GM06990 (cell line): ENCODE results near the gene ADARB2.

Source experiments
- DNase-seq: peaks from one replicate; pipeline ENCODE4 v3.0.0-alpha.2; 2011; ENCODE audit not compliant: insufficient read length; ENCODE audit errors: extremely low read depth
- H3K27me3 ChIP-seq: replicated peaks from 2 replicates; pipeline ENCODE4 v1.6.0; 2011; ENCODE audit warnings: low read length; ENCODE audit not compliant: control insufficient read depth, insufficient read depth
- H3K36me3 ChIP-seq: 2 replicates; pipeline ENCODE4 v1.5.1; 2011; ENCODE audit warnings: low read length; ENCODE audit not compliant: control insufficient read depth, insufficient read depth
- H3K4me3 ChIP-seq: replicated peaks from 2 replicates; pipeline ENCODE4 v1.5.1; 2011; ENCODE audit warnings: low read depth, mild to moderate bottlenecking, control low read depth, low read length
- CTCF ChIP-seq: IDR thresholded peaks from 2 replicates; pipeline ENCODE4 v1.5.1; 2011; ENCODE audit warnings: low read length, control low read depth, mild to moderate bottlenecking, inconsistent platforms; ENCODE audit not compliant: insufficient read depth, poor library complexity, severe bottlenecking

ADARB2 gene

GRCh38 chr10:1425879-1426278 is 311.4 kb downstream of the ADARB2 start:
- Histone ChIP-seq H3K4me3 (no peak overlapping the region), H3K27me3 (no peaks in the 10 kb centered on the region), H3K36me3 (no peaks in the 10 kb centered on the region)
- DNase-seq, result peak; percentile 69
- no peak for TF ChIP-seq CTCF

- Histone ChIP-seq H3K4me3 (no peak overlapping the region), H3K36me3 (no peaks in the 10 kb centered on the region), H3K27me3 (no peaks in the 10 kb centered on the region)
- TF ChIP-seq CTCF, result no peak
- no peak for DNase-seq
Measured at GRCh38 chr10:1424648-1425047, 312.7 kb downstream of the ADARB2 start.

GRCh38 chr10:1423676-1424253 is 313.6 kb downstream of the ADARB2 start:
- no peak for DNase-seq
- Histone ChIP-seq H3K4me3 (no peak overlapping the region), H3K27me3 (no peaks in the 10 kb centered on the region), H3K36me3 (no peaks in the 10 kb centered on the region)
- TF ChIP-seq CTCF, result no peak

- Histone ChIP-seq H3K4me3 (no peak overlapping the region), H3K27me3 (no peaks in the 10 kb centered on the region), H3K36me3 (no peaks in the 10 kb centered on the region)
- no peak for DNase-seq
- no peak for TF ChIP-seq CTCF
Measured at GRCh38 chr10:1422275-1422674, 315.1 kb downstream of the ADARB2 start.

GRCh38 chr10:1420661-1421362 is 316.5 kb downstream of the ADARB2 start:
- Histone ChIP-seq H3K4me3 (peak overlapping the region; percentile 25), H3K36me3 (no peaks in the 10 kb centered on the region)

More at GRCh38 chr10:1420661-1421362, 316.5 kb downstream of the ADARB2 start:
- H3K27me3 ChIP-seq, result no peaks in the 10 kb centered on the region
- DNase-seq, result peak; percentile 76
- TF ChIP-seq CTCF, result peak; percentile 88
